B cell (primary cell): Measurements from ENCODE around the gene TMEM131L. TPM values are rescaled to one million over a fixed set of nuclear protein-coding genes. Genes with fewer than 3 reads are reported as not detected.
A peak's percentile ranks its signal among the peaks of the same experiment; 100 is the strongest.

Experiments
- ATAC-seq: fragments of 200-7000 bp; cut with Tn5 transposase; one replicate; pipeline ENCODE4 v1.10.0; 2021; ENCODE audit warnings: low read depth, mild to moderate bottlenecking, moderate number of reproducible peaks, moderate library complexity
- CTCF ChIA-PET: fragments of 350-600 bp; sonication (Branson Sonifier 250); formaldehyde crosslinking; loops from one replicate; lab custom pipeline; 2021; ENCODE audit warnings: antibody characterized with exemption, inconsistent platforms; lab: Charles Lee
- POLR2A ChIA-PET: fragments of 350-600 bp; sonication (Branson Sonifier 250); formaldehyde crosslinking; loops from one replicate; lab custom pipeline; 2021; ENCODE audit warnings: antibody characterized with exemption; lab: Charles Lee
- DNase-seq: peaks from one replicate; pipeline ENCODE4 v3.0.0; 2013
- H2AFZ ChIP-seq: 2 replicates; pipeline ENCODE4 v1.6.1; 2012; ENCODE audit warnings: mild to moderate bottlenecking, low read depth, low read length; ENCODE audit not compliant: insufficient read depth, poor library complexity, severe bottlenecking
- H3K27ac ChIP-seq, 2 donors: 1 replicate in 1 of 2; 2 replicates in 1 of 2; pipeline ENCODE4 v1.5.1; 2012 to 2013; ENCODE audit warnings: low read length in 2 of 2, mild to moderate bottlenecking in 2 of 2, moderate library complexity in 1 of 2
- H3K27me3 ChIP-seq, 4 experiments: fragments of 200-600 bp in 1 of 4; sonication (generic) in 1 of 4; replicated peaks in 1 of 4; 1 replicate in 2 of 4; 2 replicates in 2 of 4; pipeline versions ENCODE4 v1.6.1 to v1.7.0; 2013 to 2016; ENCODE audit warnings: low read length in 3 of 4, mild to moderate bottlenecking in 2 of 4, mixed read lengths in 1 of 4, moderate library complexity in 1 of 4; ENCODE audit not compliant: insufficient read depth in 4 of 4, control insufficient read depth in 3 of 4; ENCODE audit errors: control extremely low read depth in 1 of 4
- H3K36me3 ChIP-seq, 2 experiments: replicated peaks in 1 of 2; 1 replicate in 1 of 2; 2 replicates in 1 of 2; pipeline versions ENCODE4 v1.6.1 to v1.7.1; 2013; ENCODE audit warnings: low read length in 1 of 2; ENCODE audit not compliant: insufficient read depth in 2 of 2, control insufficient read depth in 1 of 2; ENCODE audit errors: control extremely low read depth in 1 of 2, extremely low read depth in 1 of 2
- H3K4me1 ChIP-seq, 2 donors: fragments of 200-600 bp in 1 of 2; sonication (generic) in 1 of 2; 1 replicate in 1 of 2; 2 replicates in 1 of 2; pipeline versions ENCODE4 v1.5.1 to v1.6.1; 2013 to 2017; ENCODE audit warnings: low read length in 2 of 2; ENCODE audit not compliant: control insufficient read depth in 2 of 2, insufficient read depth in 2 of 2
- H3K4me2 ChIP-seq: replicated peaks from 2 replicates; pipeline ENCODE3; 2012; ENCODE audit warnings: mild to moderate bottlenecking, low read depth, low read length; ENCODE audit not compliant: poor library complexity, severe bottlenecking
- H3K4me3 ChIP-seq, 5 experiments: fragments of 200-600 bp in 1 of 5; sonication (generic) in 1 of 5; 1 replicate in 3 of 5; 2 replicates in 2 of 5; pipeline versions ENCODE4 v1.5.1 to v1.7.0; 2011 to 2016; ENCODE audit warnings: low read length in 4 of 5, mild to moderate bottlenecking in 4 of 5, low read depth in 2 of 5, control low read depth in 1 of 5, moderate library complexity in 1 of 5; ENCODE audit not compliant: insufficient read depth in 1 of 5; ENCODE audit errors: control extremely low read depth in 1 of 5, extremely low read depth in 1 of 5
- H3K79me2 ChIP-seq: fragments of 200-600 bp; sonication (generic); one replicate; pipeline ENCODE4 v1.6.0; 2016; ENCODE audit warnings: low read length; ENCODE audit not compliant: control insufficient read depth, insufficient read depth
- H3K9ac ChIP-seq: fragments of 200-600 bp; sonication (generic); 2 replicates; pipeline ENCODE4 v1.6.1; 2017; ENCODE audit warnings: mild to moderate bottlenecking, low read length, moderate library complexity
- H3K9me3 ChIP-seq, 3 donors: one replicate each; pipeline versions ENCODE4 v1.6.1 to v1.7.1; 2013; ENCODE audit warnings: low read length in 2 of 3; ENCODE audit not compliant: control insufficient read depth in 2 of 3, insufficient read depth in 1 of 3; ENCODE audit errors: control extremely low read depth in 1 of 3
- H4K20me1 ChIP-seq: 2 replicates; pipeline ENCODE4 v1.6.0; 2012; ENCODE audit warnings: mild to moderate bottlenecking, low read length; ENCODE audit not compliant: insufficient read depth, control insufficient read depth, poor library complexity, severe bottlenecking
- H3K27ac Mint-ChIP-seq: one replicate; pipeline ENCODE4 v1.8.0; 2021; ENCODE audit warnings: mixed read lengths
- H3K27me3 Mint-ChIP-seq: one replicate; pipeline ENCODE4 v1.8.0; 2021; ENCODE audit warnings: mixed read lengths
- H3K4me1 Mint-ChIP-seq: one replicate; pipeline ENCODE4 v1.8.0; 2021; ENCODE audit warnings: mixed read lengths
- H3K4me3 Mint-ChIP-seq: one replicate; pipeline ENCODE4 v1.8.0; 2021; ENCODE audit warnings: mixed read lengths
- H3K9me3 Mint-ChIP-seq: one replicate; pipeline ENCODE4 v1.8.0; 2022; ENCODE audit warnings: mixed read lengths; ENCODE audit not compliant: insufficient read depth
- CTCF ChIP-seq: fragments of 200-600 bp; IDR thresholded peaks from one replicate; pipeline ENCODE4 v1.8.0; 2022; ENCODE audit warnings: antibody characterized with exemption, mild to moderate bottlenecking
- EZH2 ChIP-seq: IDR thresholded peaks from 2 replicates; pipeline ENCODE4 v1.6.1; 2012; ENCODE audit warnings: borderline replicate concordance, low read depth, mild to moderate bottlenecking, moderate library complexity, low read length; ENCODE audit not compliant: insufficient read depth, poor library complexity, severe bottlenecking
- WGBS: methylation state at CpG from one replicate; pipeline ENCODE4 v1.1.5; 2013; ENCODE audit warnings: missing lambda C conversion rate; ENCODE audit not compliant: insufficient coverage; 5-methylcytosine and 5-hydroxymethylcytosine counted together
- intact Hi-C: fragments of 100-400 bp; cut with micrococcal nuclease; formaldehyde crosslinking; loops from one replicate; pipeline ENCODE4 v1.10.0; 2022
- polyA plus RNA-seq: library from polyadenylated mRNA; depleted of rRNA; stranded (reverse); fragments of >200 nt; gene quantifications from 2 replicates; pipeline ENCODE4 v1.2.3, GENCODE V29; 2012
- total RNA-seq, 2 donors: library from RNA; stranded (reverse); fragments of 120-200 nt in 1 of 2; gene quantifications; 1 replicate in 1 of 2; 2 replicates in 1 of 2; pipeline versions ENCODE4 v1.2.3 to v1.2.4, GENCODE V29; 2013 to 2022

TMEM131L gene
- total and polyA plus RNA-seq, 2 donors (not counting 1 experiment from before 2014, with no cell fraction given) = 56.4 to 120 TPM

- no CpG with 5 or more reads among the region's 4 CpGs for WGBS
- intact Hi-C loops = loop anchor here (2.0 to 5.0 kb wide), 2 partner anchors 13 to 177 kb away; no protein-coding TSS in a partner anchor
- H4K20me1 ChIP-seq = peaks cover 75% of the 10 kb centered on the region
- ChIA-PET CTCF (interaction anchor here (0.6 to 2.4 kb wide), 14 partner anchors 9 to 396 kb away, joined by 3 to 10 read pairs (median 3); no protein-coding TSS in a partner anchor), POLR2A (interaction anchor here (0.9 to 1.3 kb wide), 3 partner anchors 26 to 58 kb away, joined by 3 to 5 read pairs (median 3); partner anchors contain the start of gene TMEM131L)
- H3K4me3 ChIP-seq = peak overlapping the region in 1 of 5 experiments; percentile 51
- peaks cover 97 to 98% of the 10 kb centered on the region in 2 donors for H3K4me1 ChIP-seq
- peak; percentile 59 for DNase-seq
- H3K79me2 ChIP-seq = peaks cover 100% of the 10 kb centered on the region
- peaks cover 3 to 5% of the 10 kb centered on the region in 2 experiments for H3K36me3 ChIP-seq
- Mint-ChIP-seq H3K4me3 (peak overlapping the region; percentile 72), H3K9me3 (no peaks in the 10 kb centered on the region), H3K27me3 (no peaks in the 10 kb centered on the region), H3K4me1 (peaks cover 96% of the 10 kb centered on the region), H3K27ac (peak overlapping the region; percentile 83)
- TF ChIP-seq CTCF = no peak
- no peak for TF ChIP-seq EZH2
- no peaks in the 10 kb centered on the region for H3K9me3 ChIP-seq
- ATAC-seq = no peak
- peak overlapping the region; percentile 61 to 87 for H3K27ac ChIP-seq
- no peaks in the 10 kb centered on the region for H3K27me3 ChIP-seq
- no peak overlapping the region for H2AFZ ChIP-seq
- peak overlapping the region; percentile 52 for H3K4me2 ChIP-seq
- peak overlapping the region; percentile 40 for H3K9ac ChIP-seq
Measured at GRCh38 chr4:153523941-153524386, 57.8 kb downstream of the TMEM131L start.

- peaks cover 77% of the 10 kb centered on the region for H4K20me1 ChIP-seq
- WGBS = 75% methylated on average over 1 of the region's 4 CpGs
Measured at GRCh38 chr4:153524682-153525081, 58.5 kb downstream of the TMEM131L start.

More at GRCh38 chr4:153524682-153525081, 58.5 kb downstream of the TMEM131L start:
- intact Hi-C loops = loop anchor here (5.0 kb wide), 1 partner anchor 177 kb away; no protein-coding TSS in a partner anchor
- Histone ChIP-seq H3K9me3 (no peaks in the 10 kb centered on the region), H3K79me2 (peaks cover 100% of the 10 kb centered on the region), H3K27ac (peak overlapping the region in 1 of 2 donors; percentile 87), H3K4me3 (no peak overlapping the region), H3K36me3 (peaks cover 2 to 3% of the 10 kb centered on the region in 2 experiments), H3K9ac (no peak overlapping the region), H3K4me2 (peak overlapping the region; percentile 52), H2AFZ (no peak overlapping the region), H3K4me1 (peaks cover 97% of the 10 kb centered on the region in 2 donors), H3K27me3 (no peaks in the 10 kb centered on the region)
- H3K27me3 Mint-ChIP-seq = no peaks in the 10 kb centered on the region
- peaks cover 96% of the 10 kb centered on the region for H3K4me1 Mint-ChIP-seq
- H3K9me3 Mint-ChIP-seq = no peaks in the 10 kb centered on the region
- POLR2A ChIA-PET = interaction anchor here (0.9 to 1.3 kb wide), 2 partner anchors 56 to 59 kb away, joined by 3 to 5 read pairs; partner anchors contain the start of gene TMEM131L
- H3K27ac Mint-ChIP-seq = peak overlapping the region; percentile 83
- CTCF ChIA-PET = interaction anchor here (1.0 to 2.4 kb wide), 9 partner anchors 11 to 397 kb away, joined by 3 to 10 read pairs (median 3); no protein-coding TSS in a partner anchor
- H3K4me3 Mint-ChIP-seq = peak overlapping the region; percentile 64
- DNase-seq (no peak), ATAC-seq (no peak)
- TF ChIP-seq CTCF (no peak), EZH2 (no peak)
